ENCODE data around the gene FSTL3.

DNA sequence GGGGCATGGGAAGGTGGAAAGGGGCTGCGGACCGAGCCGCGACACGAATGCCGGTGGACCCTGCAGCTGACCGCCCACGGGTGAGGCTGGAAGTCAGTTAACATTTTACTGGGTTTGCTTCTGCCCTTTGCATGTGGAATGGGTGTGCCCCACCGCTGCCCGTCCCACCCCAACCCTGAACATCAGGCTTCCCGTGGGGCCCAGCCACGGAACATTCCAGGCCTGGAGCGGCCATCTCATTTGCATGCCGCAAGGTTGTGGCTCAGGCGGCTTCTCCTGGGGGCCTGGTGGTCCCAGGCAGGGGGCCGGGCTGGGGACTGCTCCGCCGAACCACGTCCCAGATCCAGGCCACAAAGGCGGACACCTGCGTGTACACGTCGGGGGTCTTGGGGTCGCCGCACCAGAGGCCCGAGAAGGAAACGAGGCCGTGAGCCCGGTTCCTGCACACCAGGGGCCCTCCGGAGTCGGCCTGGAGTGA lies 9.3 kb downstream of the FSTL3 start:
- TF ChIP-seq, protein P1, sequence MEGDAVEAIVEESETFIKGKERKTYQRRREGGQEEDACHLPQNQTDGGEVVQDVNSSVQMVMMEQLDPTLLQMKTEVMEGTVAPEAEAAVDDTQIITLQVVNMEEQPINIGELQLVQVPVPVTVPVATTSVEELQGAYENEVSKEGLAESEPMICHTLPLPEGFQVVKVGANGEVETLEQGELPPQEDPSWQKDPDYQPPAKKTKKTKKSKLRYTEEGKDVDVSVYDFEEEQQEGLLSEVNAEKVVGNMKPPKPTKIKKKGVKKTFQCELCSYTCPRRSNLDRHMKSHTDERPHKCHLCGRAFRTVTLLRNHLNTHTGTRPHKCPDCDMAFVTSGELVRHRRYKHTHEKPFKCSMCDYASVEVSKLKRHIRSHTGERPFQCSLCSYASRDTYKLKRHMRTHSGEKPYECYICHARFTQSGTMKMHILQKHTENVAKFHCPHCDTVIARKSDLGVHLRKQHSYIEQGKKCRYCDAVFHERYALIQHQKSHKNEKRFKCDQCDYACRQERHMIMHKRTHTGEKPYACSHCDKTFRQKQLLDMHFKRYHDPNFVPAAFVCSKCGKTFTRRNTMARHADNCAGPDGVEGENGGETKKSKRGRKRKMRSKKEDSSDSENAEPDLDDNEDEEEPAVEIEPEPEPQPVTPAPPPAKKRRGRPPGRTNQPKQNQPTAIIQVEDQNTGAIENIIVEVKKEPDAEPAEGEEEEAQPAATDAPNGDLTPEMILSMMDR (conservative IDR thresholded peaks at IDR 0.05), result no peak
- no peak for TF ChIP-seq EZH2 (IDR thresholded peaks at IDR 0.05; ENCODE audit: low read depth)

Data from PC-9 (cell line).